Stomach (tissue), 9 donors: ENCODE measurements around the gene KCNN3. TPM values are rescaled to one million over a fixed set of nuclear protein-coding genes. Genes with fewer than 3 reads are reported as not detected.

Experiments
- DNase-seq, 2 donors: peaks; one replicate each; pipeline versions ENCODE4 v3.0.0 to v3.0.0-alpha.2; 2013 to 2019
- H3K27ac ChIP-seq, 5 donors: fragments of 200-600 bp in 4 of 5; sonication (generic) in 4 of 5; one replicate each; pipeline ENCODE4 v1.5.1; 2013 to 2019; ENCODE audit warnings: mild to moderate bottlenecking in 1 of 5, moderate library complexity in 1 of 5
- H3K27me3 ChIP-seq, 3 donors: fragments of 200-600 bp; sonication (generic); one replicate each; pipeline ENCODE4 v1.5.1; 2017 to 2019; ENCODE audit warnings: mixed run types in 1 of 3
- H3K36me3 ChIP-seq, 4 donors: fragments of 200-600 bp; sonication (generic); 1 replicate in 3 of 4; 2 replicates in 1 of 4; pipeline ENCODE4 v1.5.1; 2016 to 2019
- H3K4me1 ChIP-seq, 4 donors: fragments of 200-600 bp; sonication (generic); one replicate each; pipeline ENCODE4 v1.5.1; 2016 to 2019
- H3K4me3 ChIP-seq, 4 donors: fragments of 200-600 bp; sonication (generic) in 3 of 4; one replicate each; pipeline ENCODE4 v1.5.1; 2016 to 2019; ENCODE audit warnings: mild to moderate bottlenecking in 1 of 4
- H3K9me3 ChIP-seq, 4 donors: fragments of 200-600 bp; sonication (generic); one replicate each; pipeline ENCODE4 v1.5.1; 2016 to 2019
- CTCF ChIP-seq, 7 experiments: fragments of 450-650 bp in 4 of 7; fragments of 200-600 bp in 3 of 7; sonication (generic) in 3 of 7; IDR thresholded peaks; one replicate each; pipeline ENCODE4 v1.5.1; 2016 to 2019; ENCODE audit warnings: antibody characterized with exemption in 7 of 7, control low read depth in 2 of 7, mild to moderate bottlenecking in 1 of 7
- EP300 ChIP-seq: sonication (generic); formaldehyde crosslinking; IDR thresholded peaks from one replicate; pipeline ENCODE4 v1.6.1; 2017; ENCODE audit warnings: antibody characterized with exemption
- POLR2A ChIP-seq, 4 donors: fragments of 450-650 bp; IDR thresholded peaks; one replicate each; pipeline ENCODE4 v1.6.1; 2016; ENCODE audit warnings: antibody characterized with exemption in 4 of 4, control low read depth in 2 of 4, mild to moderate bottlenecking in 1 of 4, moderate library complexity in 1 of 4
- POLR2AphosphoS5 ChIP-seq, 3 donors: sonication (generic); formaldehyde crosslinking; IDR thresholded peaks; one replicate each; pipeline ENCODE4 v1.6.1; 2016; ENCODE audit warnings: antibody characterized with exemption in 3 of 3
- WGBS, 5 donors: extraction: QIAGEN DNeasy Blood & Tissue Kit in 3 of 5; methylation state at CpG; one replicate each; pipeline versions ENCODE4 v1.1.5 to v1.1.7; 2013 to 2018; 5-methylcytosine and 5-hydroxymethylcytosine counted together
- intact Hi-C: fragments of 100-400 bp; cut with DNase I; formaldehyde crosslinking; loops from one replicate; pipeline ENCODE4 v1.15.1; 2023; ENCODE audit warnings: low total_unique reads
- polyA plus RNA-seq, 3 donors: library from polyadenylated mRNA; stranded (reverse); fragments of 200-250 nt; gene quantifications; one replicate each; pipeline ENCODE4 v1.2.3, GENCODE V29; 2013
- total RNA-seq, 5 donors: library from RNA; depleted of rRNA; stranded (reverse); fragments of >200 nt; gene quantifications; one replicate each; pipeline versions ENCODE4 v1.1.0 to v1.2.3, GENCODE V29; 2014 to 2016
- donor health status: healthy with polysubstance abuse.
- donor health status: Bipolar disorder and iron deficiency.
- donor health status: healthy.

Gene KCNN3
- total and polyA plus RNA-seq, 8 donors: 0.19 to 10.7 (median 2.3) TPM

GRCh38 chr1:154802336-154802969 lies 67.6 kb downstream of the KCNN3 start:
- WGBS, 5 donors: 78 to 85% (median 82%) methylated on average over 2 of the region's 2 CpGs

GRCh38 chr1:154801234-154802011 lies 68.7 kb downstream of the KCNN3 start:
- no peak for TF ChIP-seq POLR2AphosphoS5 (IDR thresholded peaks at IDR 0.05)
- no peak for TF ChIP-seq EP300
- TF ChIP-seq POLR2A (IDR thresholded peaks at IDR 0.05): no peak
- no peak for TF ChIP-seq CTCF (IDR thresholded peaks at IDR 0.05)
- no peaks in the 10 kb centered on the region for H3K4me1 ChIP-seq
- no peaks in the 10 kb centered on the region for H3K9me3 ChIP-seq
- intact Hi-C loops: no loop called here
- DNase-seq: no peak
- no peaks in the 10 kb centered on the region for H3K36me3 ChIP-seq
- no peak overlapping the region for H3K4me3 ChIP-seq
- H3K27ac ChIP-seq: no peak overlapping the region
- H3K27me3 ChIP-seq: peaks cover 0 to 21% (median 0%) of the 10 kb centered on the region in 3 donors
- 86 to 90% (median 86%) methylated on average over 16 of the region's 16 CpGs for WGBS, 5 donors

More at GRCh38 chr1:154802336-154802969, 67.6 kb downstream of the KCNN3 start:
- TF ChIP-seq POLR2AphosphoS5 (IDR thresholded peaks at IDR 0.05) (no peak), EP300 (no peak), POLR2A (IDR thresholded peaks at IDR 0.05) (no peak), CTCF (IDR thresholded peaks at IDR 0.05) (no peak)
- Histone ChIP-seq H3K4me1 (no peaks in the 10 kb centered on the region), H3K27ac (no peak overlapping the region), H3K4me3 (no peak overlapping the region), H3K27me3 (peaks cover 0 to 31% (median 0%) of the 10 kb centered on the region in 3 donors), H3K9me3 (no peaks in the 10 kb centered on the region), H3K36me3 (no peaks in the 10 kb centered on the region)
- DNase-seq: no peak
- intact Hi-C loops: no loop called here

- Histone ChIP-seq H3K27me3 (peaks cover 0 to 3% (median 0%) of the 10 kb centered on the region in 3 donors), H3K9me3 (no peaks in the 10 kb centered on the region), H3K36me3 (no peaks in the 10 kb centered on the region), H3K4me1 (no peaks in the 10 kb centered on the region), H3K27ac (no peak overlapping the region), H3K4me3 (no peak overlapping the region)
- TF ChIP-seq POLR2AphosphoS5 (IDR thresholded peaks at IDR 0.05): no peak
- TF ChIP-seq CTCF (IDR thresholded peaks at IDR 0.05): no peak
- TF ChIP-seq EP300: no peak
- no peak for TF ChIP-seq POLR2A (IDR thresholded peaks at IDR 0.05)
- WGBS, 5 donors: 85 to 94% (median 90%) methylated on average over 5 of the region's 5 CpGs
- DNase-seq: no peak
- intact Hi-C loops: no loop called here
Observed at GRCh38 chr1:154799188-154799587, 70.9 kb downstream of the KCNN3 start.

- no peak for DNase-seq
- WGBS, 5 donors: 63 to 93% (median 71%) methylated on average over 1 of the region's 1 CpG
- H3K4me3 ChIP-seq: no peak overlapping the region
- TF ChIP-seq POLR2A (IDR thresholded peaks at IDR 0.05) (no peak), POLR2AphosphoS5 (IDR thresholded peaks at IDR 0.05) (no peak), EP300 (no peak), CTCF (IDR thresholded peaks at IDR 0.05) (no peak)
- H3K27me3 ChIP-seq: peaks cover 0 to 3% (median 0%) of the 10 kb centered on the region in 3 donors
- intact Hi-C loops: no loop called here
- H3K9me3 ChIP-seq: no peaks in the 10 kb centered on the region
- no peaks in the 10 kb centered on the region for H3K4me1 ChIP-seq
- H3K27ac ChIP-seq: no peak overlapping the region
- no peaks in the 10 kb centered on the region for H3K36me3 ChIP-seq
Observed at GRCh38 chr1:154798645-154799044, 71.4 kb downstream of the KCNN3 start.
